Stimulated activated naive CD4-positive, alpha-beta T cell treated with Interleukin-2 at 50 U/mL for 16 hours (primary cell): ENCODE measurements around the gene HIC1.
A peak's percentile ranks its signal among the peaks of the same experiment; 100 is the strongest.

ENCODE experiments used
- DNase-seq: peaks from one replicate; lab custom pipeline; 2025; lab: John Stamatoyannopoulos, UW

The HIC1 gene

DNA sequence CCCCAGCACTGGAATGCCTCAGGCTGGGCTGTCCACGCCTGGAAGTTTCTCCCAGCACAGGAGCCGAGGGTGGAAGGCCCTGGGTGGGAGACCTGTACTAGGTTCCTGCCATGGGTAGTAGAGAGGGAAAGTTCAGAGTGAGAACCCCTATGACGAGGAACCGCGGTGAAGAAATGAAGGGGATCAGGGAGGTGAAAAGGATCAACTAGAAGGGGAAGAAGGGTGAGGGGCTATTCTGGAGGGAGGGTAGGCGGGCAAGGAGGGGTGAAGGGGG, 5.4 kb downstream of the HIC1 start:
- DNase-seq = no peak

- no peak for DNase-seq
Observed at GRCh38 chr17:2060681-2061440, 6.0 kb downstream of the HIC1 start.

- DNase-seq = no peak
Observed at GRCh38 chr17:2061441-2061958, 6.6 kb downstream of the HIC1 start.

DNA sequence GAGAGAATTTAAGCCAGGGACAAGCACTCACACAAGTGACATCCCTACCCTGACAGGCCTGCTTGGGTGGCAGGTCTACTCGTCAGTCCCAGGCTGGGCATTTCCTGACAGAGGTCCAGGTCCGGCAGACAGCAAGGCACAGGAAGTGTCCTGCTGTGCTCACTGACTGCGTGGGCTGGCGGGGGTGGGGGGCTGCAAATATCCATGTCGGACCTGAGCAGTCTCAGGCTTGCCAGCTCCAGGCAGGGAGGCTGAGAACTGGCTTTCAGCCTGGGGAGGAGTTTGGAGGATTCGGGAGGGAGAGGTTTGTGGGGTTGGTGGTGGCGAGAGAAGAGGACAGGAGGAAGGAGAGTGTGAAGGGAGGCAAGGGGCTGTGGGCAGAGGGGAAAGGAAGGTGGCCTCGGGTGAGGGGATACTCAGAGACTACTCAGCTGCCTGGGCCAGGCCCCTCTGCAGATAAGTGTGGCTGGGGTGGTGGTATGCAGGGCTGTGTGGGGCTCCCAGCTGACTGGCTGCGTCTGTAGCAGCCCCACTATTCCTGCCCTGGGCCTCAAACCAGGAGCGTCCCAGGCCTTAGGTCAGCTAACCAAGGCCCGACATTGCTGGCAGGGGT, 7.8 kb downstream of the HIC1 start:
- no peak for DNase-seq

DNA sequence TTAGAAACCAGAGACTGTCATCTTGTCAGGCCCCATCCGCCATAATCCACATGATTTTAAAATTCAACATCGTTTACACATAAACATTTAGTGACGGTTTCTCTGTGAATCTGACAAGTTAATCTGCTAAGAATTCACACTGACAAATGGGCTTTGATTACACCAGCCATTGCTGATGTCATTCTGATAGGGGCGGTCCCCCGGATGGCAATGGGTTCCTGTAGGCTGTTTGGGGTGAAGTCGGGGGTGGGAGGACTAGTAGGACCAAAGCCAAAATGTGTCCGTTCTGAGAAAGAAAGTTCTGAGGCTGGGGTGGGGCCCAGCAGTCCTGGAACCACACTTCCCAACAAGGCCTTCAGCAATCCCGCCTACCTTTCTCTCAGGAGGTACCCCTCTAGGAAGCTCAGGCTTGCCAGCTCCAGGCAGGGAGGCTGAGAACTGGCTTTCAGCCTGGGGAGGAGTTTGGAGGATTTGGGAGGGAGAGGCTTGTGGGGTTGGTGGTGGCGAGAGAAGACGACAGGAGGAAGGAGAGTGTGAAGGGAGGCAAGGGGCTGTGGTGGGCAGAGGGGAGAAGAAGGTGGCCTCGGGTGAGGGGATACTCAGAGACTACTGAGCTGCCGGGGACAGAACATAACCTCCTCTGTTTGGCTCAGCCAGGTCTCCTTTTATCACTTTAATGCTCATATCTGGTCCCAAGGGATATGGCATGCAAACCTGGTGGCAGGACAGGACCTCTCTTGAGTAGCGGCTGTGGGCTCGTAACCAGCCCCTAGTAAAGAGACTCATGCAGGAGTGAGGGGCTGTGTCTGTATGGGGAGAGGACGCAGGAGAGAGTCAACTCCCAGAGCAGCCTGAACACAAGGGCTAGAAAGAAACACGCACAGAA, 8.6 kb downstream of the HIC1 start:
- DNase-seq = no peak

DNA sequence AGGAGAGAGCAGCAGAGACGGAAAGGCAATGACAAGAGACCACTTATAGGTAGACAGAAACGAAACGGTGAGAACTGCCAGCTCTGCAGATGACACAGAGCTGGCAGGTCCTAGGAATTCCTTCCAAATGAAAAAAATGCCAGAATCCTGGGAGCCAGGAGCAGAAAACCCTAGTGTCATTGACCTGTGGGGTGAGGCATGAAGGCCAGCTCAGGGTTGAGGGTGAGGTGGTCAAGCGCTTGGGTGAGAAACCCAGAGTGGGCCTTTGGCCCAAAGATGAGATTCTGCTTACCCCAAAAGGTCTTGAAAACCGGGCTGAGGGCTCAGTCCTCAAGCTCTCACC, 9.2 kb downstream of the HIC1 start:
- DNase-seq = no peak

- no peak for DNase-seq
Observed at GRCh38 chr17:2064520-2064971, 9.6 kb downstream of the HIC1 start.

DNA sequence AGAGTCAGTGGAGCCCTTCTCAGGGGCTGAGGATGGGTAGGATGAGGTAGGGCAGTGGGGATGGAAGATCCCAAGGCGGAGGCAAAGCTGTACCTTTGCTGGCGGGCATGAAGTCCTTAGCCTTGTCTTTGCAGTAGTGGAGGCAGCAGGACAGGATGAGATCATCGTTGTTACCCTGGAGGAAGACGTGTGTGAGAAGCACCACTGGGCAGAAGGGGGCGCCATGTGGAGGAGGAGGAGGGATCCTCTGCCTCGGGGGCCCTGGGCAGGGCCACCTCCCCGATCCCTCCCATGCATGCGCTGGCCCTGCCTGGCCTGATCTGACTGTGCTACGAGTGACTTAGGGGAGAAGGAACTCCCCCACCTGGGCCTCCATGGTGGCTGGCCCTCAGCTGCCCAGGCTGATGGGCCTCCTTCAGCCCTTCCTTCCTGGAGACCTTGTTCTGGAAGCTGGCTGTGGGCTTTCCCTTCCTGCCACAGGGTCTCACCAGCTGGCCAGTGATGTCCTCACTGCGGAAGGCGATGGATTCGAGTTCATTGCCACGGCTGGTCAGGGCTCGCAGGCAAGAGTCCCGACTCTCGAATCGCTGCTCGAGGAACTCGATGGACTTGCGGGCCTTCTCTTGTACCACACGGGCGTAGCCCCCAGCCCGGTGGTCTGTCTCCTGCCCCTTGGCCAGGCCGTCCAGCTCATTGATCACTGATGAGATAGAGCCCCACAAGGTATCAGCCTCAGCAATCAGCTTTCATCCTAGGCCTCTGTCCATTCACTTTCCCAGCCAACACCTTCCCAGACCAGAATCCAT, 10.3 kb downstream of the HIC1 start:
- DNase-seq = peak; percentile 58

GRCh38 chr17:2065949-2066400, 11.1 kb downstream of the HIC1 start:
- DNase-seq = no peak

DNA sequence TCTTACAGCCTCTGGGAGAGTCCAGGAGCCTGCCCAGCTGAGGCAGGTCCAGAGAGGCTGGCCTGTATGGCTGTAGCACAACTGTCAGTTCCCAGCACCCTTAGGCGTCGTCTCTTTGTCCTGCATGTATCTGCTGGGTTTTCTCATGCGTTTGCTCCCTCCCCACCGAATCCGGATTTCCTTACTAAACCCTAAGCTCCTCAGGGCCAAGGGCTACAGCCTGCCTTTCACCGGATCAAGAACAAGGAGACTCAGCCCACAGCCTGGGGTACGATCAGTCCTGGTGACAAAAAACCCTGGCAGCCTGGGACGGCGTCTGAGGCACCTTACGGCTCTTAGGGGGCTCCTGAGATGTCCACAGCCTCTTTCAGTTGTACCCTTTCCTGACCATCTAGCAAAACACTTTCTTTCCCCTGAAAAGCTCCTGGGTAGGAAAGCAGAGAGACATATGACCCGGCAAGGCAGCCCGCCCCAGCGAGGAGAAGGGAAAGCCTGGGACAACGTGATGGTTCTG, 12.2 kb downstream of the HIC1 start:
- DNase-seq = no peak

- no peak for DNase-seq
Observed at GRCh38 chr17:2067608-2068024, 12.7 kb downstream of the HIC1 start.

GRCh38 chr17:2068031-2068518, 13.2 kb downstream of the HIC1 start:
- DNase-seq = no peak

DNA sequence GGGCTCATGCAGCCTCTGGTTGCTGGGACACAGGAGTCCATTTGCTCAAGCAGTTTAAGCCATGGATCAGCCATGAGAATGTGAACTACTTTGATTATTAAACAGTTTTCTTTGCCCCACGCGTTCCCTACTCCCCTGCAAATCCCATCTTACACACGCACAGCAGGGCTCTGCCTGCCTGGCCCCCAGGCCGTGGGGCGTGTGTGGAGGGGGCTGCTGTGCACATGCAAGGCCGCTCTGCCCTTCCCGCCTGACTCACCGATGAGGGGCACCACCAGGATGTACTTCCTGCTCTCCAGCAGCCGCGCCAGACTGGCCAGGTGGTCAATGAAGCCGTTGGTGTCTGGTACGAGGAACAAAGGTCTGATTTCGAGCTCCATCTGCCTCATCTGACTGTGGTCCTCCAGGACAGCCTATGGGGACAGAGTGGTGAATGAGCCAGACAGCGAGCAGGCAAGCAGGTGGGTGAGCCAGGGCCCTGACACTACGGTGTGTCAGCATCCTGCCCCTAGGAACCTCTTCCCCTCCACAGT, 13.7 kb downstream of the HIC1 start:
- DNase-seq = no peak

DNA sequence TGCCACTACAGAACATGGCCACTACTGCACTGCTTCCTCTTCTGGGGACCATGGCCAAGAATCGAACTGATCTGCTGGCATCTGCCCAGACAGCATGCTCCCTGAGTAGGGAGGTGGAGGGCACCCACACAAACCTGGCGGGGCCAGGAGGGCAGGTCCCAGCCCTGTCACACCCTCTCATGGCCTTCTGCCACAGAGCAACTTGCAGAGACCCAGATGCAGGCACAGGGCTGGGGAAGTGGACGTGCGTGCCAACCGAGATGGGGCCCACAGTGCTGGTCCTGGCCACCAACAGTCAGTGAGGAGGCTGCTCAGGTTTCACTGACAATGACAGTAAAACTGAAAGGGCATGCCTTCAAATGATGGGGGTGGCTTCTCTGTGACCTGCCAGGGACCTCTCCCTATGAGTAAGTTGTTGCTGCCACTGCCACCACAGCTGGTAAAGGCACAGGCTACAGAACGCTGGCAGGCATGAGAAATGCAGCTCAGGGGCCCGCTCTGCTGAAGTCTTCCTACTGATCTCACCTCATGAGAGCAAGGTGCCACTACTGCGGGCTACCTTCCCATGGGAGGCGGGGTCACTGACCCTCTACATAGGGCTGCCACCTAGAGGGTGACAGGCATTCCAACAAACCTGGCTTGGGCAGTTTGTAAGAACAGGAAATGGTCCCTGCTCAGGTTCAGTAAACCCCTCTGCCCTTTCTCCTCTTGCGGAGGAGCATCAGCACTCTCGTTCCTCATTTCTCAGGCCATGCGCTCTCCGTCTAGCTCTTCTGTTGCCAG, 15.5 kb downstream of the HIC1 start:
- peak; percentile 80 for DNase-seq

GRCh38 chr17:2071024-2071385, 16.1 kb downstream of the HIC1 start:
- no peak for DNase-seq

DNA sequence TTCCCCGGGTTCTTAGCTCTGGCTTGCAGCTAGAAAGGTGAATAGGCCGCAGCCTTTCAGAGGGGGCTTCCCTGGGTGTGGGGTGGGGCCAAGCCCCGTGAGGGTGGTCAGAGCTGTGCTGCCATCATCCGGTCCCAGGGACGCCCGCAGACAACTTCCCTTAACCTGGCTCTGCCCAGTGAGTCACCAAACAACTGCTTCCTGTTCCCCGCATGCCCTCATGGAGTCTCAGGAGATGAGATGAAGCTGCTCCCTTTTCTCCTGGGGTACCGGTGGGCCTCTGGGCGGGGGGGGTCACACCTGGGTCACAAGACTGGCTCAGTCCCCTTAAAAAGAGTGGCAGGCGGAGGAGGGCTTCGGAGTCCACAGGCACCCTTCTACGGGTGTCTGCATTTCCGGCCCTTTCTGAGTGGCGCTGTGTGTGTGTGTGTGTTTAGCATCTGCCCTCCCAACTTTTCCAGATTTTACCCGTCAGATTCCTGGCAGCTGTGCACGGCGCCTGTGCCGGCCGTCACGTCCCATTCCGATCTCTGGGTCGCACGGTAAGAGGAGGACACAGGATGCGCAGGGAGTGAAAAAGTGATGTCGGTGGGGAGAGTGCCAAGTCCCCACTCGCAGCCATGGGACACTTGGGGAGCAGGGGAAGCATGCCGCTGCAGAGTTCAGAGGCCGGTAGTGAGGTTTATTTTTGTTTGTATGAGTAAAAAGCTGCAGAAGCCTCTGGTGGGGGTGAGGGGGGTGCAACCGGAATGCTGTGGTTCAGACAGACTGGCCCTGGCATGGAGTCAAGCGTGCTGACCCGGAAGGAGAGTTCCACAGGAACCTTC, 16.8 kb downstream of the HIC1 start:
- no peak for DNase-seq

- no peak for DNase-seq
Observed at GRCh38 chr17:2074919-2075318, 20.0 kb downstream of the HIC1 start.

- DNase-seq = no peak
Observed at GRCh38 chr17:2075336-2076086, 20.6 kb downstream of the HIC1 start.
